Peyer's patch (tissue), 4 donors: ENCODE results near the gene GREB1L. TPM values are rescaled to one million over a fixed set of nuclear protein-coding genes. Genes with fewer than 3 reads are reported as not detected.
"Not testable (repeated sequence)": the region's sequence is repeated elsewhere in the genome, so short reads cannot be mapped to it uniquely, and the experiment has no call there.

Experiments
- DNase-seq, 3 donors: peaks; one replicate each; pipeline ENCODE4 v3.0.0-alpha.2; 2017 to 2019
- H3K27ac ChIP-seq, 4 donors: fragments of 200-600 bp; sonication (generic); one replicate each; pipeline ENCODE4 v1.5.1; 2016 to 2019
- H3K27me3 ChIP-seq, 2 donors: fragments of 200-600 bp; sonication (generic); one replicate each; pipeline ENCODE4 v1.5.1; 2019
- H3K36me3 ChIP-seq, 3 donors: fragments of 200-600 bp; sonication (generic); one replicate each; pipeline ENCODE4 v1.5.1; 2016 to 2019
- H3K4me1 ChIP-seq, 4 donors: fragments of 200-600 bp; sonication (generic); one replicate each; pipeline ENCODE4 v1.5.1; 2016 to 2019
- H3K4me3 ChIP-seq, 4 donors: fragments of 200-600 bp; sonication (generic); 1 replicate in 3 of 4; 2 replicates in 1 of 4; pipeline ENCODE4 v1.5.1; 2016 to 2019; ENCODE audit warnings: mild to moderate bottlenecking in 1 of 4
- H3K9me3 ChIP-seq, 4 donors: fragments of 200-600 bp; sonication (generic); one replicate each; pipeline ENCODE4 v1.5.1; 2016 to 2019; ENCODE audit warnings: mild to moderate bottlenecking in 1 of 4
- POLR2A ChIP-seq, 2 donors: fragments of 450-650 bp; IDR thresholded peaks; one replicate each; pipeline ENCODE4 v1.5.1; 2017; ENCODE audit warnings: antibody characterized with exemption in 2 of 2, mild to moderate bottlenecking in 2 of 2, moderate library complexity in 2 of 2
- total RNA-seq, 4 donors: library from RNA; depleted of rRNA; stranded (reverse); fragments of >200 nt; gene quantifications; one replicate each; pipeline ENCODE4 v1.1.0, GENCODE V29; 2016
- TF ChIP-seq, protein P1 (sequence below), 6 experiments: fragments of 450-650 bp in 4 of 6; fragments of 200-600 bp in 2 of 6; sonication (generic) in 1 of 6; IDR thresholded peaks; one replicate each; pipeline ENCODE4 v1.5.1; 2017 to 2019; ENCODE audit warnings: antibody characterized with exemption in 6 of 6, mild to moderate bottlenecking in 3 of 6, moderate library complexity in 1 of 6

The GREB1L gene
- total RNA-seq, 4 donors from 2014 or later = 0.53 to 3.3 (median 2.8) TPM

DNA sequence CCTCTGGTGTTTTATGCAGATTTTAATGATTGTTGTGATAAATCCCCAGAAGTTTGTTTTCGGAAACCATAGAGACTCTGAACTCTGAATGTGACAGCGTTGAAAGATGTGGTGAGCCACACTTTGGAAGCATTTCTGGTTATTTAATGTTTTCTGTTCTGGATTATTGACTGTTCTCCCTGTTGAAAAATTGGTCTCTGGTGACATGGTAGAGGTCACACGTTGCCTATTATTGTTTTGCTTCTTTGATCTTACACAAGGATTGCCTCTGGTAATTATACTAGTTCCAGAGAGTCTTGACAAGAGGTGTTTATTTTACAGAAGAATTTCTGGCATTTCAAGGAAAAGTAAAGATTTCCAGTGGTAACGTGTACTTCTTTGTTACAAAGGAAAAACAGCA is 127.1 kb downstream of the GREB1L start:
- no peak overlapping the region for H3K27ac ChIP-seq
- DNase-seq = no peak
- TF ChIP-seq POLR2A (IDR thresholded peaks at IDR 0.05) = no peak
- TF ChIP-seq, protein P1, sequence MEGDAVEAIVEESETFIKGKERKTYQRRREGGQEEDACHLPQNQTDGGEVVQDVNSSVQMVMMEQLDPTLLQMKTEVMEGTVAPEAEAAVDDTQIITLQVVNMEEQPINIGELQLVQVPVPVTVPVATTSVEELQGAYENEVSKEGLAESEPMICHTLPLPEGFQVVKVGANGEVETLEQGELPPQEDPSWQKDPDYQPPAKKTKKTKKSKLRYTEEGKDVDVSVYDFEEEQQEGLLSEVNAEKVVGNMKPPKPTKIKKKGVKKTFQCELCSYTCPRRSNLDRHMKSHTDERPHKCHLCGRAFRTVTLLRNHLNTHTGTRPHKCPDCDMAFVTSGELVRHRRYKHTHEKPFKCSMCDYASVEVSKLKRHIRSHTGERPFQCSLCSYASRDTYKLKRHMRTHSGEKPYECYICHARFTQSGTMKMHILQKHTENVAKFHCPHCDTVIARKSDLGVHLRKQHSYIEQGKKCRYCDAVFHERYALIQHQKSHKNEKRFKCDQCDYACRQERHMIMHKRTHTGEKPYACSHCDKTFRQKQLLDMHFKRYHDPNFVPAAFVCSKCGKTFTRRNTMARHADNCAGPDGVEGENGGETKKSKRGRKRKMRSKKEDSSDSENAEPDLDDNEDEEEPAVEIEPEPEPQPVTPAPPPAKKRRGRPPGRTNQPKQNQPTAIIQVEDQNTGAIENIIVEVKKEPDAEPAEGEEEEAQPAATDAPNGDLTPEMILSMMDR (IDR thresholded peaks at IDR 0.05) = no peak

DNA sequence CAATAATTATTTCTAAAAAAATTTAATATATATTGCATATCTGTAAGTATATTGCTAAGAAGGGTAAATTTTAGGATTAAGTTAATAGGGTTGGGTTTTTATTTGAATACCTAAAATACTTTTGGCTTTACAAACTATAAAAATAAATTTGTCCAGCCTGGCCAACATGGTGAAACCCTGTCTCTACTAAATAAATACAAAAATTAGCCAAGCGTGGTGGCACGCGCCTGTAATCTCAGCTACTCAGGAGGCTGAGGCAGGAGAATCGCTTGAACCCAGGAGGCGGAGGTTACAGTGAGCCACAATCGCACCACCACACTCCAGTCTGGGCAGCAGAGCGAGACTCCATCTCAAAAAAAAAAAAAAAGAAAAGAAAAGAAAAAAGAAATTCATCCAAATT is 127.6 kb downstream of the GREB1L start:
- H3K27ac ChIP-seq, DNase-seq, H3K27me3 ChIP-seq, H3K36me3 ChIP-seq, H3K4me3 ChIP-seq, H3K9me3 ChIP-seq, H3K4me1 ChIP-seq: not testable (repeated sequence)

More for the DNA sequence above, 127.1 kb downstream of the GREB1L start:
- Histone ChIP-seq H3K36me3 (no peaks in the 10 kb centered on the region), H3K9me3 (no peaks in the 10 kb centered on the region), H3K27me3 (no peaks in the 10 kb centered on the region), H3K4me3 (no peak overlapping the region), H3K4me1 (no peaks in the 10 kb centered on the region)

DNA sequence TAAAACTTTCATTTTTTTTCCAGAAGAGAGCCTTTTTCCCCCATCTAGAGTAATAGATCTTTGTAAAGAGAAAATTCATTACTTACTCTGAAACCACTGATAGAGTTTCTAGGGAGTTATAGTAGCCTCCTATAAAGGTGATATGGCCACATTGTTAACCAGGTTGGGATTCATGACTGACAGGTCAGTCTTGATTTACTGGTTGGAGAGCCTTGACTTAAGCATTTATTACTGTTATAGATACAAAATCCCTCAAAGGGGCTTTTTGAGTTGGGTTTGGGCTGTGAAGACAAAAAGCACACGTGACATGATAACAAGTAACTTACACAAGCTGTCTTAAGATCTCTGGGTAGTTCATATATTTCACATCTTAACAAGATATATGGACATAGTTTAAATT is 141.0 kb downstream of the GREB1L start:
- H3K9me3 ChIP-seq = no peaks in the 10 kb centered on the region
- no peak for TF ChIP-seq POLR2A (IDR thresholded peaks at IDR 0.05)
- TF ChIP-seq, protein P1 (IDR thresholded peaks at IDR 0.05) = no peak

DNA sequence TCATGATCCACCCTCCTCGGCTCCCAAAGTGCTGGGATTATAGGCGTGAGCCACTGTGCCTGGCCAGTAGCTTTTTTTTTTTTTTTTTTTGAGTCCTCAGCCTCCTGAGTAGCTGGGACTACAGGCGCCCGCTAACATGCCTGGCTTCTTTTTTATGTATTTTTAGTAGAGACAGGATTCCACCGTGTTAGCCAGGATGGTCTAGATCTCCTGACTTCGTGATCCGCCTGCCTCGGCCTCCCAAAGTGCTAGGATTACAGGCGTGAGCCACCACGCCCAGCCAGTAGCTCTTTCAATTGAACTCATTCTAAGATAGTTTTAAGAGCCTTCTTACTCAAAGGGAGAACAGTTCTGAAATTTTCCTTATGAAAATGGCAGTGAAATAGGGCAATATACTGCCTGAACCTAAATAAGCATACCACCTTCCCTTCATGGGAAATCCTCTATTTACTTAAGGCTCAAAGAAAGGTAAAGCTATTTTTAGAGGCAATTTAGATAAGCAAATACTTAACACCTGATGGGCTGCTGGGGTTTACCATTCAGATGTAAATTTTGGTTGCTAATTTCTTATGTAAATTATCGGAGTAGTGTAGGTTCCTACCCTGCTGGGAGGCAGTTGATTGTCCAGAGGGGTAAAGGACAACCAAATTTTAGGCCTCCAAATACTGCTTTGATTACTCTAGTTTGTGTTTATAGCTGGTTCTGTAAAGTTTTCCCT is 144.7 kb downstream of the GREB1L start:
- Histone ChIP-seq H3K9me3 (no peaks in the 10 kb centered on the region), H3K4me3 (no peak overlapping the region), H3K27me3 (no peaks in the 10 kb centered on the region), H3K27ac (no peak overlapping the region), H3K36me3 (no peaks in the 10 kb centered on the region), H3K4me1 (no peaks in the 10 kb centered on the region)
- DNase-seq = no peak
- TF ChIP-seq POLR2A (IDR thresholded peaks at IDR 0.05) = no peak
- TF ChIP-seq, protein P1 (IDR thresholded peaks at IDR 0.05) = no peak

More for the DNA sequence above, 141.0 kb downstream of the GREB1L start:
- no peak overlapping the region for H3K27ac ChIP-seq
- no peaks in the 10 kb centered on the region for H3K36me3 ChIP-seq
- no peaks in the 10 kb centered on the region for H3K27me3 ChIP-seq
- DNase-seq = no peak
- H3K4me1 ChIP-seq = no peaks in the 10 kb centered on the region
- H3K4me3 ChIP-seq = no peak overlapping the region

DNA sequence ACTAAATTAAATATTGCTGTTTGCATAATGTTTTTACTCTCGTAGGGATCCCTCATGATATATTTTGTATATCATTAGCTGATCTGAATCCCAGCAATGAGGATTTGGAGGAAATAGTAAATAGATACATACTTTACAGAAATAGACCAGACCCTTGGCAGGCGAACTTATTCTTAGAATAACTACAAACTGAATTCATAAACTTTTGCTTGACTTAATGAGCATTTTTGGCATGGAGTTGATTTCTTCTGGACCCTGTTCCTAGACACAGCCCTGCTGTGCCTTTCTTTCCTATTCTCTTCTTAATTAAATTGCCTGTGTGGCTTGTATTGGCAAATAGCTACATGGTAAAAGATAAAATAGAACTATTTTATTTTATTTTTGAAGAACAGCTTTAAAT is 145.9 kb downstream of the GREB1L start:
- H3K27ac ChIP-seq = no peak overlapping the region
- TF ChIP-seq, protein P1 (IDR thresholded peaks at IDR 0.05) = no peak
- no peak for TF ChIP-seq POLR2A (IDR thresholded peaks at IDR 0.05)
- no peaks in the 10 kb centered on the region for H3K4me1 ChIP-seq
- no peaks in the 10 kb centered on the region for H3K27me3 ChIP-seq
- H3K36me3 ChIP-seq = no peaks in the 10 kb centered on the region
- no peaks in the 10 kb centered on the region for H3K9me3 ChIP-seq
- no peak for DNase-seq
- H3K4me3 ChIP-seq = no peak overlapping the region

DNA sequence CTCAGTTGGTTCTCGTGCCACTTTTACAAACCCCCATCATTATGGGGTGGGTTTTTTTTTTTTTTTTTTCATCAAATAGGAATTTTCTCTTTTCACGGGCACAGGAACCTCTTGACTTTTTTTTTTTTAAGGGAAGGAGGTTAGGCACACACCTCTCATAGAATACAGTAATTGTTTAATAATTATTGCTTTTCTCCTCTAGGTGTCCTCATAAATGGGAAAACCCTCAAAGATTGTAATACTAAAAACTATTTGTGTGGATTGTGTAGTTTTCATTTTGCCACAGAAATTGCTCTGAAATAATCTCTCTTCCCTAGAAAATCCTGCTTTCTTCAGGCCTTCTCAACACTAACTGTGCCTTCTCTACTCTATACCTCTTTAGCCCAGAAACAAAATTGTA is 147.3 kb downstream of the GREB1L start:
- TF ChIP-seq, protein P1 (IDR thresholded peaks at IDR 0.05) = no peak
- TF ChIP-seq POLR2A (IDR thresholded peaks at IDR 0.05) = no peak
- H3K27ac ChIP-seq = no peak overlapping the region
- H3K4me3 ChIP-seq = no peak overlapping the region
- no peaks in the 10 kb centered on the region for H3K9me3 ChIP-seq
- no peaks in the 10 kb centered on the region for H3K27me3 ChIP-seq
- H3K36me3 ChIP-seq = no peaks in the 10 kb centered on the region
- no peak for DNase-seq
- H3K4me1 ChIP-seq = no peaks in the 10 kb centered on the region
